K562 (cell line): ENCODE measurements around the gene BRME1. TPM values are rescaled to one million over a fixed set of nuclear protein-coding genes. Genes with fewer than 3 reads are reported as not detected.
A peak's percentile ranks its signal among the peaks of the same experiment; 100 is the strongest.

Source experiments
- ATF3 ChIP-seq, 2 experiments: fragments of 450-650 bp in 1 of 2; sonication (generic) in 1 of 2; formaldehyde crosslinking in 1 of 2; IDR thresholded peaks in 1 of 2; conservative IDR thresholded peaks in 1 of 2; 2 replicates each; pipeline versions ENCODE4 v1.6.1 to v1.8.1; 2016 to 2023; ENCODE audit warnings: mild to moderate bottlenecking in 2 of 2, moderate library complexity in 2 of 2, inconsistent platforms in 1 of 2, missing genetic modification reagents in 1 of 2
- CREB1 ChIP-seq, 2 experiments: sonication (generic) in 1 of 2; formaldehyde crosslinking in 1 of 2; IDR thresholded peaks; 2 replicates each; pipeline versions ENCODE4 v1.6.1 to v1.8.0; 2012 to 2022; ENCODE audit warnings: inconsistent platforms in 1 of 2, mild to moderate bottlenecking in 1 of 2, missing genetic modification reagents in 1 of 2, moderate library complexity in 1 of 2
- DACH1 ChIP-seq: fragments of 450-650 bp; IDR thresholded peaks from 2 replicates; pipeline ENCODE4 v1.6.1; 2018; ENCODE audit not compliant: partially characterized antibody
- EP400 ChIP-seq: fragments of 450-650 bp; IDR thresholded peaks from 2 replicates; pipeline ENCODE4 v1.6.1; 2017; ENCODE audit warnings: antibody characterized with exemption, mild to moderate bottlenecking, moderate library complexity
- HMG20A ChIP-seq: fragments of 450-650 bp; formaldehyde crosslinking; conservative IDR thresholded peaks from 2 replicates; pipeline ENCODE4 v1.4.0; 2020; ENCODE audit warnings: mild to moderate bottlenecking, mixed read lengths
- SRF ChIP-seq, 2 experiments: fragments of 250-450, 450-650 bp in 1 of 2; sonication (Bioruptor Pico) in 1 of 2; sonication (generic) in 1 of 2; formaldehyde crosslinking; IDR thresholded peaks; 2 replicates each; pipeline versions ENCODE4 v1.5.0 to v1.5.1; 2020 to 2022; ENCODE audit warnings: mild to moderate bottlenecking in 1 of 2, missing genetic modification reagents in 1 of 2
- ZBTB11 ChIP-seq, 3 experiments: fragments of 200-800 bp in 1 of 3; fragments of 250-450 bp in 1 of 3; fragments of 450-650 bp in 1 of 3; sonication (Bioruptor Pico) in 1 of 3; sonication (Bioruptor generic) in 1 of 3; formaldehyde crosslinking in 1 of 3; IDR thresholded peaks; 2 replicates each; pipeline versions ENCODE4 v1.6.1 to v1.8.0; 2016 to 2022; ENCODE audit warnings: mild to moderate bottlenecking in 2 of 3, missing genetic modification characterization in 2 of 3, missing compliant biosample characterization in 1 of 3, moderate library complexity in 1 of 3
- ZNF184 ChIP-seq: sonication (generic); formaldehyde crosslinking; IDR thresholded peaks from 2 replicates; pipeline ENCODE4 v1.5.0; 2020; ENCODE audit warnings: missing genetic modification reagents
- polyA plus RNA-seq, 8 experiments: library from polyadenylated mRNA; depleted of rRNA in 4 of 8; stranded (reverse) in 5 of 8; unstranded in 3 of 8; fragments of >200 nt; fragmentation: Nextera tagmentation in 2 of 8; fragmentation: Illumina TruSeq in 1 of 8; extraction: Ambion mirVana in 2 of 8; extraction: Trizol in 1 of 8; gene quantifications; 2 replicates each; pipeline versions ENCODE4 v1.2.1 to v1.2.3, GENCODE V29; 2011 to 2014; ENCODE audit warnings: inconsistent platforms in 1 of 8, missing spikeins in 1 of 8
- total RNA-seq, 7 experiments: library from RNA; depleted of rRNA in 6 of 7; stranded (reverse); fragments of >200 nt in 6 of 7; fragmentation: Illumina TruSeq in 2 of 7; extraction: Trizol in 2 of 7; gene quantifications; 2 replicates each; pipeline versions ENCODE4 v1.2.1 to v1.2.3, GENCODE V29; 2011 to 2021; ENCODE audit warnings: low replicate concordance in 1 of 7
- TF ChIP-seq, protein P1 (sequence below), 2 experiments: fragments of 450-650 bp; formaldehyde crosslinking in 1 of 2; IDR thresholded peaks; 2 replicates each; pipeline versions ENCODE4 v1.4.0 to v1.6.1; 2014 to 2020; ENCODE audit warnings: mild to moderate bottlenecking in 2 of 2, borderline replicate concordance in 1 of 2, low read depth in 1 of 2

BRME1 gene
- total and polyA plus RNA-seq, 9 of the 15 experiments (the other 6 are each of a cell fraction or from before 2014, with no cell fraction given): 0.75 to 6.1 (median 3.6) TPM

GRCh38 chr19:13839130-13839937, 66.6 kb downstream of the BRME1 start (continued):
- TF ChIP-seq, protein P1, sequence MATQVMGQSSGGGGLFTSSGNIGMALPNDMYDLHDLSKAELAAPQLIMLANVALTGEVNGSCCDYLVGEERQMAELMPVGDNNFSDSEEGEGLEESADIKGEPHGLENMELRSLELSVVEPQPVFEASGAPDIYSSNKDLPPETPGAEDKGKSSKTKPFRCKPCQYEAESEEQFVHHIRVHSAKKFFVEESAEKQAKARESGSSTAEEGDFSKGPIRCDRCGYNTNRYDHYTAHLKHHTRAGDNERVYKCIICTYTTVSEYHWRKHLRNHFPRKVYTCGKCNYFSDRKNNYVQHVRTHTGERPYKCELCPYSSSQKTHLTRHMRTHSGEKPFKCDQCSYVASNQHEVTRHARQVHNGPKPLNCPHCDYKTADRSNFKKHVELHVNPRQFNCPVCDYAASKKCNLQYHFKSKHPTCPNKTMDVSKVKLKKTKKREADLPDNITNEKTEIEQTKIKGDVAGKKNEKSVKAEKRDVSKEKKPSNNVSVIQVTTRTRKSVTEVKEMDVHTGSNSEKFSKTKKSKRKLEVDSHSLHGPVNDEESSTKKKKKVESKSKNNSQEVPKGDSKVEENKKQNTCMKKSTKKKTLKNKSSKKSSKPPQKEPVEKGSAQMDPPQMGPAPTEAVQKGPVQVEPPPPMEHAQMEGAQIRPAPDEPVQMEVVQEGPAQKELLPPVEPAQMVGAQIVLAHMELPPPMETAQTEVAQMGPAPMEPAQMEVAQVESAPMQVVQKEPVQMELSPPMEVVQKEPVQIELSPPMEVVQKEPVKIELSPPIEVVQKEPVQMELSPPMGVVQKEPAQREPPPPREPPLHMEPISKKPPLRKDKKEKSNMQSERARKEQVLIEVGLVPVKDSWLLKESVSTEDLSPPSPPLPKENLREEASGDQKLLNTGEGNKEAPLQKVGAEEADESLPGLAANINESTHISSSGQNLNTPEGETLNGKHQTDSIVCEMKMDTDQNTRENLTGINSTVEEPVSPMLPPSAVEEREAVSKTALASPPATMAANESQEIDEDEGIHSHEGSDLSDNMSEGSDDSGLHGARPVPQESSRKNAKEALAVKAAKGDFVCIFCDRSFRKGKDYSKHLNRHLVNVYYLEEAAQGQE (IDR thresholded peaks at IDR 0.05; ENCODE audit: borderline replicate concordance): 0 out of 2 replicates have a peak, but pooled peaks have one; percentile 1
- TF ChIP-seq, protein P1 (CRISPR knock-in tag; IDR thresholded peaks at IDR 0.05; ENCODE audit: low read depth): peak; percentile 45
- TF ChIP-seq DACH1 (no peak), EP400 (peak; percentile 84), SRF (CRISPR knock-in tag; IDR thresholded peaks at IDR 0.05) (no peak; a peak in 1 of 4 replicates), ZNF184 (CRISPR knock-in tag) (no peak), CREB1 (IDR thresholded peaks at IDR 0.05) (0 out of 2 replicates have a peak, but pooled peaks have one; percentile 6), CREB1 (CRISPR knock-in tag; IDR thresholded peaks at IDR 0.05) (no peak), ZBTB11 (CRISPR knock-in tag; IDR thresholded peaks at IDR 0.05) (peak in 2 of 3 experiments; percentile 8 to 63; a peak in 2 of 6 replicates), ATF3 (IDR thresholded peaks at IDR 0.05) (no peak), ATF3 (CRISPR knock-in tag; conservative IDR thresholded peaks at IDR 0.05) (no peak), HMG20A (CRISPR knock-in tag) (no peak)
